Breast epithelium (tissue), 4 donors: ENCODE results near the gene IGFBP4. TPM values are rescaled to one million over a fixed set of nuclear protein-coding genes. Genes with fewer than 3 reads are reported as not detected.

Experiments used
- DNase-seq, 2 donors: peaks; one replicate each; pipeline ENCODE4 v3.0.0-alpha.2; 2019; ENCODE audit warnings: low spot score in 2 of 2
- H3K27ac ChIP-seq, 2 donors: fragments of 200-600 bp; sonication (generic) in 1 of 2; one replicate each; pipeline ENCODE4 v1.5.1; 2016 to 2019; ENCODE audit warnings: mild to moderate bottlenecking in 1 of 2
- H3K27me3 ChIP-seq, 2 donors: fragments of 200-600 bp; sonication (generic) in 1 of 2; one replicate each; pipeline versions ENCODE4 v1.5.1 to v1.6.0; 2017 to 2019; ENCODE audit warnings: control low read depth in 1 of 2, mild to moderate bottlenecking in 1 of 2
- H3K36me3 ChIP-seq: fragments of 200-600 bp; one replicate; pipeline ENCODE4 v1.5.1; 2019
- H3K4me1 ChIP-seq, 2 donors: fragments of 200-600 bp; sonication (generic); one replicate each; pipeline ENCODE4 v1.5.1; 2016 to 2019; ENCODE audit warnings: control low read depth in 1 of 2
- H3K4me3 ChIP-seq, 3 donors: fragments of 200-600 bp; sonication (generic); 1 replicate in 2 of 3; 2 replicates in 1 of 3; pipeline ENCODE4 v1.5.1; 2016 to 2019; ENCODE audit warnings: mild to moderate bottlenecking in 3 of 3, moderate library complexity in 2 of 3
- H3K9me3 ChIP-seq, 2 donors: fragments of 200-600 bp; sonication (generic) in 1 of 2; one replicate each; pipeline ENCODE4 v1.5.1; 2016 to 2019; ENCODE audit warnings: control low read depth in 1 of 2
- CTCF ChIP-seq, 3 donors: fragments of 450-650 bp; IDR thresholded peaks; one replicate each; pipeline ENCODE4 v1.5.1; 2016 to 2017; ENCODE audit warnings: antibody characterized with exemption in 3 of 3, mild to moderate bottlenecking in 3 of 3, moderate library complexity in 3 of 3
- POLR2A ChIP-seq: fragments of 450-650 bp; IDR thresholded peaks from one replicate; pipeline ENCODE4 v1.6.1; 2016; ENCODE audit warnings: antibody characterized with exemption, mild to moderate bottlenecking, moderate library complexity
- POLR2AphosphoS5 ChIP-seq, 3 donors: sonication (generic); formaldehyde crosslinking; IDR thresholded peaks; one replicate each; pipeline ENCODE4 v1.6.1; 2017; ENCODE audit warnings: antibody characterized with exemption in 3 of 3
- intact Hi-C: fragments of 100-400 bp; cut with DNase I; formaldehyde crosslinking; loops from one replicate; pipeline ENCODE4 v1.15.1; 2023; ENCODE audit warnings: low total_unique reads
- total RNA-seq, 3 donors: library from RNA; depleted of rRNA; stranded (reverse); fragments of >200 nt; gene quantifications; one replicate each; pipeline ENCODE4 v1.1.0, GENCODE V29; 2016

IGFBP4 gene
- total RNA-seq, 3 donors from 2014 or later: 191 to 893 (median 278) TPM

- H3K36me3 ChIP-seq: no peaks in the 10 kb centered on the region
- TF ChIP-seq POLR2A (no peak), POLR2AphosphoS5 (IDR thresholded peaks at IDR 0.05) (no peak), CTCF (IDR thresholded peaks at IDR 0.05) (no peak)
- no peaks in the 10 kb centered on the region for H3K27me3 ChIP-seq
- no peak for DNase-seq
- intact Hi-C loops: no loop called here
- peak overlapping the region; percentile 29 to 58 for H3K27ac ChIP-seq
- H3K4me3 ChIP-seq: no peak overlapping the region
- H3K9me3 ChIP-seq: no peaks in the 10 kb centered on the region
- H3K4me1 ChIP-seq: no peaks in the 10 kb centered on the region
Measured at GRCh38 chr17:40475234-40475908, 32.1 kb downstream of the IGFBP4 start.

GRCh38 chr17:40477796-40478195, 34.5 kb downstream of the IGFBP4 start:
- TF ChIP-seq CTCF (IDR thresholded peaks at IDR 0.05) (no peak), POLR2A (no peak), POLR2AphosphoS5 (IDR thresholded peaks at IDR 0.05) (no peak)
- Histone ChIP-seq H3K4me1 (no peaks in the 10 kb centered on the region), H3K9me3 (no peaks in the 10 kb centered on the region), H3K27me3 (no peaks in the 10 kb centered on the region), H3K27ac (no peak overlapping the region), H3K36me3 (no peaks in the 10 kb centered on the region), H3K4me3 (no peak overlapping the region)
- intact Hi-C loops: no loop called here
- no peak for DNase-seq

- Histone ChIP-seq H3K36me3 (no peaks in the 10 kb centered on the region), H3K4me1 (no peaks in the 10 kb centered on the region), H3K9me3 (no peaks in the 10 kb centered on the region), H3K27ac (no peak overlapping the region), H3K4me3 (no peak overlapping the region), H3K27me3 (no peaks in the 10 kb centered on the region)
- TF ChIP-seq POLR2AphosphoS5 (IDR thresholded peaks at IDR 0.05): no peak
- intact Hi-C loops: no loop called here
- DNase-seq: no peak
Measured at GRCh38 chr17:40478486-40478885, 35.2 kb downstream of the IGFBP4 start.

- no peaks in the 10 kb centered on the region for H3K36me3 ChIP-seq
- intact Hi-C loops: no loop called here
- no peak for TF ChIP-seq POLR2AphosphoS5 (IDR thresholded peaks at IDR 0.05)
- no peak for TF ChIP-seq POLR2A
- no peak for TF ChIP-seq CTCF (IDR thresholded peaks at IDR 0.05)
- no peak for DNase-seq
- no peak overlapping the region for H3K4me3 ChIP-seq
- no peaks in the 10 kb centered on the region for H3K27me3 ChIP-seq
- peak overlapping the region; percentile 17 to 33 for H3K27ac ChIP-seq
- no peaks in the 10 kb centered on the region for H3K9me3 ChIP-seq
- no peaks in the 10 kb centered on the region for H3K4me1 ChIP-seq
Measured at GRCh38 chr17:40479754-40480480, 36.7 kb downstream of the IGFBP4 start.

- no peaks in the 10 kb centered on the region for H3K27me3 ChIP-seq
- no peak for DNase-seq
- no peak overlapping the region for H3K4me3 ChIP-seq
- TF ChIP-seq POLR2AphosphoS5 (IDR thresholded peaks at IDR 0.05) (no peak), CTCF (IDR thresholded peaks at IDR 0.05) (no peak), POLR2A (no peak)
- intact Hi-C loops: no loop called here
- H3K36me3 ChIP-seq: no peaks in the 10 kb centered on the region
- H3K27ac ChIP-seq: peak overlapping the region; percentile 23 to 33
- no peaks in the 10 kb centered on the region for H3K9me3 ChIP-seq
- H3K4me1 ChIP-seq: peaks cover 2 to 5% of the 10 kb centered on the region in 2 donors
Measured at GRCh38 chr17:40480501-40481003, 37.3 kb downstream of the IGFBP4 start.
